Measurements from ENCODE around the gene IGF1R.
A peak's percentile ranks its signal among the peaks of the same experiment; 100 is the strongest.

Gene IGF1R

GRCh38 chr15:98938105-98938417, 289.7 kb downstream of the IGF1R start:
- DNase-seq (ENCODE audit: low spot score) (no peak), FAIRE-seq (no peak)

GRCh38 chr15:98938799-98939198, 290.5 kb downstream of the IGF1R start:
- DNase-seq (ENCODE audit: low spot score) (no peak), FAIRE-seq (no peak)

- no peak for DNase-seq (ENCODE audit: low spot score)
- FAIRE-seq, result no peak
These were observed 291.2 kb downstream of the IGF1R start for GRCh38 chr15:98939311-98940080.

GRCh38 chr15:98941595-98942255, 293.4 kb downstream of the IGF1R start:
- FAIRE-seq (no peak), DNase-seq (ENCODE audit: low spot score) (no peak)

GRCh38 chr15:98942431-98942830, 294.1 kb downstream of the IGF1R start:
- no peak for FAIRE-seq
- no peak for DNase-seq (ENCODE audit: low spot score)

DNA sequence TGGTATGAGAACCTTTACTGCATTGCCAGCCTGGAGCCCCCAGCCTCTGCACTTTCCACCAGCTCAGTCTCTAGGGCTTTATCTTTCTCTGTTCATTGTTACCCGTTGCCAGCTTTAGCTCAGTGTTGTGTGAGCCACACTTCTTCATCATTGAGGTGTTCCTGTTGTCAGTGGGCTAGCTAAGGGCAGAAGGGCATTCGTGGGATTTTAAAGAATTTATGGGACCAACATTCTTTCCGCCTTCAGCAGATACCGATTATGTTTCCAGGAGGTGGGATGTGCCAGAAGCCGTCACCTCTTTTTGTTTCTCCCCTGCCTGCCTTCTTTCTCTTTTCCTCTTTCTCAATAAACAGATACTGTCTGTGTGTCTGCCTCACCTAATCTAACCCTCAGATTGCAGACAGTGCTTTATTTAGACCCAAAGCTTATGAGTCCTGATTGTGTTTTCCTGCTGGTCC, 294.7 kb downstream of the IGF1R start:
- DNase-seq (ENCODE audit: low spot score), result no peak
- no peak for FAIRE-seq

DNA sequence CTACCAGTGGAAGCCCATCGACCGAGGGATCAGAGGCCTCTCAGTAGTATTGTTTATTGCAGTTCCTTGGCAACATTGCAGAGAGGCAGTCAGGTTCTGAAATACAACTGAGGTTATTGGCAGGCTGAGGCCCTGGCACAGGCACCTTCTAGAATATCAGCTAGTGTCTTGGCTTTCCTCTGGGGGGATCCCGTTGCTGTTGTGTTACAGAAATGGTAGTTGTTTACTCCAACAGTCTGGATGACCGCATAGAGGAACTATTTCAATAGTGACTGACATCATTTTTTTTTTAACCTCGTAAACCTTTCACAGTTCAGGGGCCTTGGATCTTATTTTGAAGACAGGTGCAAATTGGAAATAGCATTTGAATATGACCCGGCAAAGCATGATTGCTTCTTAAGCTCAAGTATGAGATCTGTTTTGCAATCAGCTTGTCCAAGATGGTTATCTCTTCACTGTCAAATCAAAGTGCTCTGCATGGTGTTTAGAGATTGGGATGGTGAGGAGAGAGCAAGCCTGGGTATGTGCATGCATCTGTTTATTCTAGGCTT, 295.3 kb downstream of the IGF1R start:
- DNase-seq (ENCODE audit: low spot score), result no peak
- no peak for FAIRE-seq

DNA sequence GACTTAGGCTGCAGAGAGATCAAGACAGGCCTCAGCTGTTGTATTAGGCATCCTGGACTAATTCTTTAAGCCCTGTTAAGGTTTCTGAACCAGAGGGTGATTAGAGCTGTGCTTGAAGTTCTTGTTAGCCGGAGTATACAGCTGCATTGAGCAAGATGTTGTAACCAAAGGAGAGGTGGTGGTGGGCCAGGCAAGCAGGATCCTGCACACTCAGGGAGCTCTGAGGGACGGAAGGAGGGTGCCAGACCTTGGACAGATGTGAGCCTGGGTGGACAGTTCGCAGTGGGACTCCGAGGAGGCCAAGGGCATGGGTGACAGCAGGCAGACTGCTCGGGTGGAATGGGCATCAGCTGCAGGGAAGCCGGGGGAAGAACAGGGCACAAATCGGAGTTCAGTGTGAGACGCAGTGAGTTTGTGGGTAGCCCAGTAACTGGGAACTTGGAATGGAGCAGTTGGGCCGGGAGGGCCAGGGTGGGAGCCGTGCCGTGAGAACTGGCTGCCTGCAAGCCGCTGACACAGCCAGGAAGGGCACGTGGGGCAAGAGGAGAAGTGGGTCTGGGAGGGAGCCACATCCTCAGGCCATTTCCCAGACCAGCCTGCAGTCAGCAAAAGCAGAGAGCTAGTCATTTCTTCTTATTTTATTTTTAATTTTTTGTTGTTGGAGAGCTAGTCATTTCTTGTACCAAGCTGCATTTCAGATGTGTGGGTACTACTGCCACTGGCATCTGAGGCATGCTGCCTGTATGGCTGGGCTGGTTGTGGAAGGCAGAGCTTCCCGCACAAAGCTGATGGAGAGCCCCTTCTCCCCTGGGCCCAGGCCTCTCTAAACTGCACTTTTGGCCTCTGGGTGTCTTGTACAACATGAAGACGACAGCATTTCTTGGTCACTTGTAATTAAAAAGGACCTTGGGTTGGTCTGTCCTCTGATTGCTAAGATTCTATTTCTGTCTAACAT, 298.2 kb downstream of the IGF1R start:
- DNase-seq (ENCODE audit: low spot score), result no peak
- no peak for FAIRE-seq

DNA sequence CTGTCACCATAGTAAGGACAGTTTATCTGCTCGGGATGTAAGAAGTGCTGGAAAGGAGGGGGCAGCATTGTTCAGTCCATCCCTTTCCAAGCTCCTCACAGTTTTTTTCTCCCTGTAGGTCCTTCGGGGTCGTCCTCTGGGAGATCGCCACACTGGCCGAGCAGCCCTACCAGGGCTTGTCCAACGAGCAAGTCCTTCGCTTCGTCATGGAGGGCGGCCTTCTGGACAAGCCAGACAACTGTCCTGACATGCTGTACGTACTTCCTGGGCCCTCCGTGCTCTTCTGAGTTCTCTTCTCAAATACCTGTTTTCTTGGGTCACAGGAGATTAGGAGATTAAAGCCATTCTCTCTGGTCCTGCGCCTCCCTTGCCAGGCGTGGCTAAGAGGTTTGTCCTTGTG, 300.1 kb downstream of the IGF1R start:
- no peak for DNase-seq (ENCODE audit: low spot score)
- no peak for FAIRE-seq

DNA sequence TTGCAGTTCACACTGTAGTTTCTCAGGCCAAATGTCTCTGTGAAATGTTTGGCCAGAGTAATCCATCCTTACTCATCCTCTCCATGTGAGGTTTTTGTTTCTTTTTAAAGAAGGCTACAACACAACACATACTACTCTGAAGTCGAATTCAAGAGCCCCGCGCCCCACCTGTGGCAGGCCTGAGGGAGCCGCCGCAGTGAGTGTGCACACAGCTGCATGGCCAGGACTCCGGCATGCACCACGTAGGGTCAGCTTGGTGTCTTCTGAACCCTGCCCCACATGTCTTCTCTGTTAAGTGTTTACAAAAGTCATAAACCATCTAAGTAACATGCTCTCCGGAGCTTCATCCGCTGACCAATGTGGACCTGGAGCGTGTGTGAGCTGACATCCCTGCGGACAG, 300.6 kb downstream of the IGF1R start:
- no peak for FAIRE-seq
- no peak for DNase-seq (ENCODE audit: low spot score)

GRCh38 chr15:98949624-98950023, 301.3 kb downstream of the IGF1R start:
- FAIRE-seq (no peak), DNase-seq (ENCODE audit: low spot score) (no peak)

GRCh38 chr15:98950248-98950647, 301.9 kb downstream of the IGF1R start:
- FAIRE-seq (no peak), DNase-seq (ENCODE audit: low spot score) (no peak)

DNA sequence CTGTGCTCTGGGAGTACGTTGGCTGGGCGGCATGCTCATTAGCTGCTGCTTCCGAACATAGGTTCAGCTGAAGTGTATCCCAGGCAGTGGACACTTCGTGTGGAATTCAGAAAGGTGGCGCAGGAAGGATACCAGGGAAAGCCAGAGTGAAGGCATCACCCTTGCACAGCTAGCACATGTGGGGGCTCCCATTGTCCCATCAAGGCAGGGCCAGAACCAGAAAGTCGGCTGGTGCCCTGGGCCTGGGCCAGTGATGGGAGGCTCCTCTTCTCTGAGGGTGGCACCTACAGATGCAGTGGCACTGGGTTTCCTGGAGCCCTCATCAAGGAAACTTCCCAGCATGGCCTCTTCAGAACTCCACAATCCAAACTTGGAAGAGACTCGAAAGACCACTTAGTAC, 302.7 kb downstream of the IGF1R start:
- no peak for DNase-seq (ENCODE audit: low spot score)
- FAIRE-seq, result no peak

- FAIRE-seq, result no peak
These were observed 303.4 kb downstream of the IGF1R start for GRCh38 chr15:98951493-98952320.

GRCh38 chr15:98952381-98952803, 304.1 kb downstream of the IGF1R start:
- no peak for FAIRE-seq
- no peak for DNase-seq (ENCODE audit: low spot score)

More at GRCh38 chr15:98951493-98952320, 303.4 kb downstream of the IGF1R start:
- DNase-seq (ENCODE audit: low spot score), result no peak

GRCh38 chr15:98953000-98953787, 304.9 kb downstream of the IGF1R start:
- FAIRE-seq (no peak), DNase-seq (ENCODE audit: low spot score) (no peak)

- FAIRE-seq (no peak), DNase-seq (ENCODE audit: low spot score) (no peak)
These were observed 305.6 kb downstream of the IGF1R start for GRCh38 chr15:98953968-98954367.

DNA sequence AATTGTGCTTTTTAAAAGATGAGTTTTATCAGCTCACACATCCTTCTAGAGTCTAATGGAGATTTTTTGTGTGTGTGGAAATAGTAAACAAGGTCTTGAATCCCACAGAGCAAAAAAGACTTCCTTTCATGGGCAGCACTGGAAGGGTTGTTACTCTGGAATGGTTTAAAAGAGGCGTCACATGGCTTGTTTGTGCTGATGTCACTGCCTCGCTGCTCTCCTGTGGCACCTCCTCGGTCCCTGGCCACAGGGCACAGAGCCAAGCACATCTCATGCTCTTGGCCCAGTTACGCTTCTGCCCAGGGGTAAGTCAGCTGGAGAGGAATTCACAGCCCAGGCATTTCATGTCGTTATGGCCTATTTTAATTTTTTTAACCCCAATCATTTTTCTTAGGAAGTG, 306.1 kb downstream of the IGF1R start:
- DNase-seq (ENCODE audit: low spot score) (peak; percentile 68), FAIRE-seq (no peak)

DNA sequence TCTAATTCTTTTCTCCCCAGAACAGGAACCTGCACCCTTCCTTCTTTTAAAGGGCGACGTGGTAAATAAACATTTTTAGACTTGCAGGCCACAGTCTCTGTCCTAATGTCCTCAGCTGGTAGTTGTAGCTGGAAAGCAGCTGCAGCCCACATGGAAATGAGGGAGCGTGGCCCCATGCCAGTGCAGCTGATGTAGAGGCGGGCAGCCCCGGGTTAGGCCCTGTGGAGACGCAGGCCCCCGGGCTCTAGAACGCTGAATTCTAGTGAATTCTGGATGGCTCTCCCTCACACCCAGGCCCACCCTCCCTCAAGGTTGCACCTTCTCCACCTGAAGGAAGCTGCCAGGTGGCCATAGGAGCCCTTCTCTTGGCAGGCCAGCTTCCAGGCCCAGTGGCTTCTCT, 307.0 kb downstream of the IGF1R start:
- DNase-seq (ENCODE audit: low spot score) (no peak), FAIRE-seq (no peak)

Data from RCC 7860 (cell line).